C4-2B (cell line): Measurements from ENCODE around the gene PRPF4.

Experiments
- H3K27ac ChIP-seq: fragments of 450-650 bp; 2 replicates; pipeline ENCODE4 v1.5.1; 2017
- ZFX ChIP-seq: fragments of 450-650 bp; IDR thresholded peaks from 2 replicates; pipeline ENCODE4 v1.6.1; 2017
- TF ChIP-seq, protein P1 (sequence below): fragments of 450-650 bp; conservative IDR thresholded peaks from 2 replicates; pipeline ENCODE4 v1.5.1; 2017; ENCODE audit warnings: mild to moderate bottlenecking

The PRPF4 gene

DNA sequence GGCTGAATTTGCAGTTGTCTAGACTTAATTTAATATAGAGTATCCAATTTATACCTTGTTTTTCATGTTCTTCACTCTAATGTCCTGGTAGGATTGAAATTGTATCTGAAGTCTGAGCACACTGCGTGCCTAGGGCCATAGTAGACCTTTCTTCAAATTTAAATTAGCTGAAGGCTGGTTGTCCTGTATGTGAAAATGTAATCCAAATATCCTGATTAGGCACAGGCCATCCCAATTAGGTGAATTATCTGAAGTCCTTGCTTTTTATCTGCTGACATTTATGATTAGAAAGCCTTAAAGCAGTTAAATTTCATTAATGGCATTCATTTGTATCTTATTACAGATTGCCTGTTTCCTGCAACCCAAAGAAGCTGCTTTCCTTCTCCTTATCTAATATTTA is 20.5 kb upstream of the PRPF4 start:
- no peak for TF ChIP-seq ZFX
- TF ChIP-seq, protein P1, sequence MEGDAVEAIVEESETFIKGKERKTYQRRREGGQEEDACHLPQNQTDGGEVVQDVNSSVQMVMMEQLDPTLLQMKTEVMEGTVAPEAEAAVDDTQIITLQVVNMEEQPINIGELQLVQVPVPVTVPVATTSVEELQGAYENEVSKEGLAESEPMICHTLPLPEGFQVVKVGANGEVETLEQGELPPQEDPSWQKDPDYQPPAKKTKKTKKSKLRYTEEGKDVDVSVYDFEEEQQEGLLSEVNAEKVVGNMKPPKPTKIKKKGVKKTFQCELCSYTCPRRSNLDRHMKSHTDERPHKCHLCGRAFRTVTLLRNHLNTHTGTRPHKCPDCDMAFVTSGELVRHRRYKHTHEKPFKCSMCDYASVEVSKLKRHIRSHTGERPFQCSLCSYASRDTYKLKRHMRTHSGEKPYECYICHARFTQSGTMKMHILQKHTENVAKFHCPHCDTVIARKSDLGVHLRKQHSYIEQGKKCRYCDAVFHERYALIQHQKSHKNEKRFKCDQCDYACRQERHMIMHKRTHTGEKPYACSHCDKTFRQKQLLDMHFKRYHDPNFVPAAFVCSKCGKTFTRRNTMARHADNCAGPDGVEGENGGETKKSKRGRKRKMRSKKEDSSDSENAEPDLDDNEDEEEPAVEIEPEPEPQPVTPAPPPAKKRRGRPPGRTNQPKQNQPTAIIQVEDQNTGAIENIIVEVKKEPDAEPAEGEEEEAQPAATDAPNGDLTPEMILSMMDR: no peak
- H3K27ac ChIP-seq: no peak overlapping the region

DNA sequence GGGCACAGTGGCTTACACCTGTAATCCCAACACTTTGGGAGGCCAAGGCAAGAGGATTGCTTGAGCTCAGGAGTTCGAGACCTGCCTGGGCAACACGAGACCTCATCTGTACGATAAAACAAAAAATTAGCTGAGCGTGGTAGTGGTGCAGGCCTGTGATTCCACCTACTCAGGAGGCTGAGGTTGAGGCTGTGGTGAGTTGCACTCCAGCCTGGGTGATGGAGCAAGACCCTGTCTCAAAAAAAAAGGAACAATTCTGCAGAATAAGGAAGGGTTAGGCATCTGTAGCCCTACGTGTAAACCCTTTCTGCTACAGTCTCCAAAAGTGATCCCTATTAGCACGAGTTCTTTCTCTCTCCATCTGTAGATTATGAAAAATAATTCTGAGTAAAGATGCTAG is 20.0 kb upstream of the PRPF4 start:
- TF ChIP-seq ZFX: no peak
- TF ChIP-seq, protein P1: no peak
- no peak overlapping the region for H3K27ac ChIP-seq

DNA sequence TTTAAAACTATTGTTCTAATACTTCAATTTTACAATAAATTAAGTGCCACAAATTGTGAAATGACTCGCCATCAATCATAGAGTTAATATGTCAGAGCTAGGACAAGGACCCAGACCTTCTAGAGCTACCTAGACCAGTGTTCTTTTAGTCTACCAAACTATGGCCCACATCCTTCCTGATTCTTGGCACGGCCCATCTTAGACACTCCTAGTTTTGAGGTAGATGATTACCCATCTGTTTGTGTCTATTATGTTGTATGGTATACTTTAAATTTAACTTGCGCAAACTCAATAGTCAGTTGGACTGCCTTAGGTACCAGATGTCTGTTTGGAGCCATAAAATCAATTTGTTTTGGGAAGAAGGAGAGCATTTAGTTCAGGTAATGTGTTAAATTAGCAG is 17.6 kb upstream of the PRPF4 start:
- no peak for TF ChIP-seq ZFX
- TF ChIP-seq, protein P1: no peak
- peak overlapping the region; percentile 48 for H3K27ac ChIP-seq

DNA sequence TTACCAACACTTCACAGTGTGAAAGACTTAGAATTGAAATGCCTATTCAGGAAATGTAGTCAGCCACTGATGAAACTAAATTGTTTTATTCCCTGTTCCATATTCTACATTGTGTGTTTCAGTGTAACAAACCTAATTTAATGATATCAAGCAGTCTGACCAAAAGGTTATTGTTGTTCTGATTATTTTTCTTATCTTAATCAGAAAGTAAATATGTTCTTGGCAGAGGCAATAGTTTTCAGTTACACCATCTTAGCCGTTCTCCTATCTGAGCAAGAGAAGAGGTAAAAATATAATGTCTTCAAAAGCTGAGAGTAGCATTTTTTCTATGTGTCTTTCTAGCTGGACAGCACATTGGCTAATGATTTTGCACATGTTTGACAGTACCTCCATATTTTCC is 17.2 kb upstream of the PRPF4 start:
- peak overlapping the region; percentile 71; the same call in 1 of the 2 replicates for H3K27ac ChIP-seq
- TF ChIP-seq, protein P1: no peak
- no peak for TF ChIP-seq ZFX

DNA sequence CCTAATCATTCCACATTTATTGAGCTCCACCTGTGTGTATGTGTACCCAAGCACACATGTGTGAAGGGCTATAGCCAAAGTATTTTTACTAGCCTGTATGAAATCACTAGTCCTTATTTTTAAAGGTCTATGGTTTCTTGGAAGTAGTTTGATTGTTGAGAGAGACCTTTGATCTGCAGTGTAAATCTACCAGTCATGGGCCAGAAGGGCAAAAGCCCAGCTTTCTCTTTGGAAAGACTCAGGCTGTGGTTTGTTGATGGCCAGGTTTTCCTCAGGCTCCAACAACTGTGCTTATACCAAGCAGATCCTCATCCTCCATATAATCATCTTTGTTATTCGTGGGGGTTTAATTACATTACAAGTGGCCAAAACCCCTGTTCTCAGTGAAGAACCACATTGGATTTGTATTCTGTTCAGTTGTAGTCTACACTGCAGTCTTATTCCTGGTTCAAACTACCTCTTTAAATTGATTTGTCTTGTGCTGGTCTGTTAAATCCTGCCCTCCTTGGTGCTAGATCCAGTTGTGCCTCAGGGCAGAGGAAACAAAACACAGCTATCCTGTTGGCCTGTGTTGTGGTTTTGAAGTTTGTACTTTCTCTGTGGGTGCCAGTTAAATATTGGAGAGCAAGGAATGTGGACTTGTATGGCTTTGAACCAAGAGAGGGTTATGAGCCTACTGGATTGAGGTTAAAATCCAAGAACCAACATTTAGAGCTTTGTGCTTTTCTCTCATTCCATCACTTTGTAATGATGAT is 13.4 kb upstream of the PRPF4 start:
- TF ChIP-seq, protein P1: no peak
- no peak for TF ChIP-seq ZFX
- H3K27ac ChIP-seq: no peak overlapping the region

DNA sequence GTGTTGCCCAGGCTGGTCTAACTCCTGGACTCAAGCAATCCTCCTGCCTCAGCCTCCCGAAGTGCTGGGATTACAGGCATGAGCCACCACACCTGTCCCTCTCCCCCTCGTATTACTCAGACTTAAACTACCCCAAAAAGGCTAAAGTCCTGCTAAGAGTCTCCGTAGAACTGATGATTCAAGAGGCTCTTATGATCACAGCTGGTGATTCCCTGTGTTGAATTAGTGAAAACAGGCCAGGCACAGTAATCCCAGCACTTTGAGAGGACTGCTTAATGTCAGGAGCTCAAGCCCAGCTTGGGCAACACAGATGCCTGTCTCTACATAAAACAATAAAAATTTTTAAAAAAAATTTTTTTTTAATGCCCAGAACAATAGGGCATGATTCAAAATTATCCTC is 9.3 kb upstream of the PRPF4 start:
- TF ChIP-seq, protein P1: no peak
- no peak for TF ChIP-seq ZFX
- H3K27ac ChIP-seq: no peak overlapping the region

DNA sequence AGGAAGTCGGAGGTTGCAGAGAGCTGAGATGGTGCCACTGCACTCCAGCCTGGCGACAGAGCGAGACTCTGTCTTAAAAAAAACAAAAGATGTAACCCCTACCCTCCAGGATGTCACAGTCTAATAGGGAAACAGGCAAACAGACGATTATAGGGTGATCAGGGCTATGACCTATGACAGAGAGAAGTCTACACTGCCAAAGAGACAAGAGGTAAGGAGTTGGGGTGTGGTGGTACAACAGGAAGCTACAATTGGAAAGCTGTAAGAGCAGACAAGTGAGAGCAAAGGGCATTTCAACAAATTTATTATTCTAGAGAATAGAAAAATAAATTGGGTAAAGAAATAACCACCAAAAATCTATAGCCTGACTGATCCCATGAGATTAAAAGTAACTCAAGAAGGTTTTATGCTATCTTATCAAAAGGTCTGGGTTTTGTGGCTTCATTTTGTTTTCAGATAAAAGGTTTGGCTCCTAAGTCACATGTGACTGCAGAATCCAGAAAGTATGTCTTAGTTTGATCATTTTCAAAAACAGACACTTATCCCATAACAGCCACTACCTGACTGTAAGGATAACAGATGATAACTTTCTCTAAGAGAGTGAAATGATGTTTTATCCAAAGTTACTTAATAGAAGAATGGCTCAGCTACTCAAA is 7.4 kb upstream of the PRPF4 start:
- TF ChIP-seq, protein P1: no peak
- no peak for TF ChIP-seq ZFX
- H3K27ac ChIP-seq: no peak overlapping the region
